ENCODE results near the gene LIMK2.
"Not testable (repeated sequence)": the region's sequence is repeated elsewhere in the genome, so short reads cannot be mapped to it uniquely, and the experiment has no call there.

The LIMK2 gene

GRCh38 chr22:31244943-31245451 lies 32.9 kb downstream of the LIMK2 start:
- no peak for DNase-seq

GRCh38 chr22:31245998-31246397 lies 33.9 kb downstream of the LIMK2 start:
- not testable (repeated sequence) for DNase-seq

- DNase-seq: no peak
These were observed 34.6 kb downstream of the LIMK2 start for GRCh38 chr22:31246687-31247086.

- DNase-seq: no peak
These were observed 35.6 kb downstream of the LIMK2 start for GRCh38 chr22:31247726-31248125.

GRCh38 chr22:31248138-31248745 lies 36.1 kb downstream of the LIMK2 start:
- no peak for DNase-seq

- DNase-seq: no peak
These were observed 37.2 kb downstream of the LIMK2 start for GRCh38 chr22:31248965-31249958.

- DNase-seq: no peak
These were observed 38.9 kb downstream of the LIMK2 start for GRCh38 chr22:31250740-31251600.

- peak; percentile 7 for DNase-seq
These were observed 41.9 kb downstream of the LIMK2 start for GRCh38 chr22:31253949-31254348.

GRCh38 chr22:31259798-31260473 lies 47.8 kb downstream of the LIMK2 start:
- DNase-seq: no peak

- DNase-seq: no peak
These were observed 48.4 kb downstream of the LIMK2 start for GRCh38 chr22:31260474-31260856.

GRCh38 chr22:31262312-31263133 lies 50.4 kb downstream of the LIMK2 start:
- DNase-seq: no peak

- DNase-seq: no peak
These were observed 52.0 kb downstream of the LIMK2 start for GRCh38 chr22:31263896-31264640.

- no peak for DNase-seq
These were observed 56.2 kb downstream of the LIMK2 start for GRCh38 chr22:31268281-31268680.

- DNase-seq: no peak
These were observed 57.9 kb downstream of the LIMK2 start for GRCh38 chr22:31269892-31270579.

- DNase-seq: no peak
These were observed 58.9 kb downstream of the LIMK2 start for GRCh38 chr22:31271026-31271425.

GRCh38 chr22:31271485-31271884 lies 59.4 kb downstream of the LIMK2 start:
- DNase-seq: no peak

- peak; percentile 22 for DNase-seq
These were observed 60.7 kb downstream of the LIMK2 start for GRCh38 chr22:31272522-31273446.

- DNase-seq: no peak
These were observed 61.9 kb downstream of the LIMK2 start for GRCh38 chr22:31274017-31274416.

GRCh38 chr22:31275018-31275417 lies 62.9 kb downstream of the LIMK2 start:
- no peak for DNase-seq
